Right lung (tissue), 5 donors: ENCODE results near the gene PDZRN3. TPM values are rescaled to one million over a fixed set of nuclear protein-coding genes. Genes with fewer than 3 reads are reported as not detected.
A peak's percentile ranks its signal among the peaks of the same experiment; 100 is the strongest.
"Not testable (repeated sequence)": the region's sequence is repeated elsewhere in the genome, so short reads cannot be mapped to it uniquely, and the experiment has no call there.

Experiments
- DNase-seq, 2 donors: peaks; one replicate each; pipeline ENCODE4 v3.0.0-alpha.2; 2013
- polyA plus RNA-seq, 5 donors: library from polyadenylated mRNA; unstranded; fragments of 120-200 nt; gene quantifications; one replicate each; pipeline versions ENCODE4 v1.2.1 to v1.2.3, GENCODE V29; 2013; ENCODE audit warnings: inconsistent platforms in 1 of 5, low replicate concordance in 1 of 5; ENCODE audit not compliant: insufficient read length in 5 of 5, insufficient read depth in 1 of 5

The PDZRN3 gene
- polyA plus RNA-seq, 5 donors = 54.6 to 83.1 (median 70.1) TPM

- no peak for DNase-seq
These were observed 158.8 kb downstream of the PDZRN3 start for GRCh38 chr3:73465926-73466325.

DNA sequence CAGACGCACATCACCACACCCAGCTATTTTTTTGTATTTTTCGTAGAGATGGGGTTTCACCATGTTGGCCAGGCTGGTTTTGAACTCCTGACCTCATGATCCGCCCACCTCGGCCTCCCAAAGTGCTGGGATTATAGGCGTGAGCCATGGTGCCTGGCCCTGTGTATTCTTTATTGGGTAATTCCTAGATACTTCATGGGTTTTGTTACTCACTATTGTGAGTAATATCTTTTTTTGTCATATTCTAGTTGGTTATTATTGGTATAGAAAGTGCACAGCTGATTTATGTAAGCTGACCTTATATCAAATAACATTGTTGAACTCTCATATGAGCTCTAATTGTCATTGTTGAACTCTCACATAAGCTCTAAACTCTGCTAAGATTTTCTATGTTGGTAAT, 160.6 kb downstream of the PDZRN3 start:
- not testable (repeated sequence) for DNase-seq

DNA sequence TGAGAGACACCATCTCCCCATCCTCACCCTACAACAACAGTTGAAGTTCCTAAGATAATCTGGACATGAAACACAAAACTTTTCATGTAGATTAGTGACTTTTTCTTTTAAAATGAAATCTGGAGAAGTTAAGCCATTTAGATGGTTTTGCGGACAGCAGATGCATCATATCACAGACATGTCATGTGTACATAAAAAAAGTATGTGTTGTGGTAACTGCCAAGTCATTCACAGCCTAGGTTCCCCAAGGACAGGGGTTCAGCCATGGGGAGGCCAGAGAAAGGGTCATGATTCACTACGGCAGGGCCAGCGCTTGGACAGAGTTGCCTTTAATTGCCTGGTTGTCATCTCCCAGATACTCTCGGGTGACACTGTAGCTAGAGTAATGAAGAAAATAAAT, 163.2 kb downstream of the PDZRN3 start:
- peak; percentile 87 for DNase-seq

GRCh38 chr3:73459711-73460110, 165.0 kb downstream of the PDZRN3 start:
- DNase-seq = no peak

DNA sequence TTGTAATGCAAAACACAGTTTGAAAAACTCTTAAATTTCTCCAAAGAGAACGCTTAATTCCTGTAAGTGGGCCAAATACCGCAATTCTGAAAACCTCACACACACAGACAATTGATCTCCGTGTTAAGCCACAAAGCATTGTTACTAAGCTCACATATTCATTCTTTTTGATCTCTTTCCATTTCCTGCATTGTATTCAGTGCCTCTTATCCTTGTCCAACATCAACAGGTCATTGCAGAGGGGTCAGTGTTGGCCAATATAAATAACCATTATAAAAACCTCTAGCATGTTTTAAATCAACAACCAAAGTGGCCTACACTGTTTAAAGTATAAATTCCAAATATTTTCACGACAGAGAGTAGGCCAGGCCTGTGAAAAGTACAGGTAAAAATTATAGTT, 171.1 kb downstream of the PDZRN3 start:
- DNase-seq = peak in 1 of 2 donors; percentile 36

DNA sequence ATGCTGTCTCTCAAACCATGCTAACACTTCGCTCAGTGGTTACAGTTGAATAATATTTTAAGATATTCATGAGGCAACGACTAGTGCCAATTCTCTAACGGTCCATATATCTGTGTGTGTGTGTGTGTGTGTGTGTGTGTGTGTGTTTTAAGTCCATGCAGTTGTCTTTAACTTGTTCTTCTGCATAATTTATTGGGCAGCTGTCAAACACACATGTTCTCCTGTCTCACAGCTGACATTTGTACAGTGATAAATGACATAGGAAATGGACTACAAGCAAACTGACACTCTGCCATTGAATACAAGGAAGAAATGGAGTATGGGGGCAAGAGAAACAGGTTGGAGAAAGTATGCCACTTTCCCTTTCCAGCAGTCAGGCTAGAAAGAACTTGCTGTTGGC, 172.0 kb downstream of the PDZRN3 start:
- no peak for DNase-seq

DNA sequence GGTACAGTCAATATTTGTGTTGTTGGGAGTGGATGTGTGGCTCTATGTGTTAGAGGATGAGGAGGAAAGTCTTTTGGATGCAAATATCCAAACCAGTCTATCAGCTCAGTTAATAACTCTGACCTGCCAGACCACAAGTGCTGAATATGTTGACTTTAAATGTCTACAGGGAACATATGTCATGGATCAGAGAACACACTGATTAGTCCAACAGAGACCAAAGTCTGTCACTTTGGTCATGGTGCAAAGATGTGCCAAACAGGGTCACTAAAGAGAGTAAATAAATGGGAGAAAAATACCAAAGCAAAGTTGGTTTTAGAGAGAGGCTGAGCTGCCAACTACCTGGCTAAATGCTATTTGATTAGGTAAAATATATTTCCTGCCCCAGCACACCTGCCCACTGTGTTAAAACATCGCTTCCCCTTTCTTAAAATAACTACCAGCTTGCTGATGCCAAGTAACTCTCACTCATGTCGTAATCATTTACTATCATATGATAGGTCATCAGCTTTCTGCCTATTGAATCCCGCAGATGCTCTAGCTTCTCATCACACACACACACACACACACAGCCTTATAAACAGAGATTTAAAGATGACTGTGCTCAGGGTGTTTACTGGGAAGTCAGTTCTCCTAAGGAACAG, 173.3 kb downstream of the PDZRN3 start:
- DNase-seq = no peak

- DNase-seq = no peak
These were observed 175.0 kb downstream of the PDZRN3 start for GRCh38 chr3:73449774-73450173.

DNA sequence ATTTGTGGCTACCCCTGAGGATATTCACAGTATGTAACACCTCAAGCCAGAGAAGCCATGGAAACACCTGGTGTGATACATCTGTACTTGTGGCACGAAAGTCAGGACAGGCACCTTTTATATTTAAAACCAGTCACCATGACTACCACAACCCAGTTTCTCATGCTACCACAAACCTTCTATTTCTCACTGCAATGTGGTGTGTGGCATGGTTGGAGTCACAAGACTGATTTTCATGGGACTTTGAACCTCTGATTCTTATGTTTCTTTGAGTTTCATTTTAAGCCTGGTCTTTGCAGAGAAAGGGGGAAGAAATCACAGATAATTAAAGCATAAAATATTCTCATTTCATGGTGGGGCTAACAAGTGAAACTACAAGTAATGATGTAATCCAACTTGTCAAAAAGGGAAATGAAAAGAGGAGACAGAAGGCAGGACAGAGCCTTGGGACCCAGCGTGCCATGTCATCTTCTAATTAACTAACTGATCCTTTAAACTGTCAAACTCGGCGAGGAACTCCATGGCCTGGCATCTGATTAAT, 175.9 kb downstream of the PDZRN3 start:
- DNase-seq = no peak

DNA sequence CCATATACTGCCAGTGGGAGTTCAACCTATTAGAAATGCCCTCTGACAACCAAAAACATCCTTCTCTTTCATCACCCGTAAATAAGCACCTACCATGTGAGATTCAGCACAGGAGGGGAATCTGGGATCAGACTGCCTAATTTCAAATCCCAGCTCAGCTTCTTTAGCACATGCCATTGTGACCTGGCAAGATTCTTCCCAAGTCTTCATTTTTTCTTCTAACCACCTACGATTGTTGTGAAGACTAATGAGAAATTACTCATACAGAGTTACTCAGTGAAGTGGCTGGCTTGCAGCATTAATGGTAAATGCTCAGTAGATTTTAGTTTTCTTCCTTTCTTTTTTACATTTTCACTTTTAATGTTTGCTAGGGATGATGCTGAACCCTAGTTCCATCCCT, 176.7 kb downstream of the PDZRN3 start:
- DNase-seq = no peak

DNA sequence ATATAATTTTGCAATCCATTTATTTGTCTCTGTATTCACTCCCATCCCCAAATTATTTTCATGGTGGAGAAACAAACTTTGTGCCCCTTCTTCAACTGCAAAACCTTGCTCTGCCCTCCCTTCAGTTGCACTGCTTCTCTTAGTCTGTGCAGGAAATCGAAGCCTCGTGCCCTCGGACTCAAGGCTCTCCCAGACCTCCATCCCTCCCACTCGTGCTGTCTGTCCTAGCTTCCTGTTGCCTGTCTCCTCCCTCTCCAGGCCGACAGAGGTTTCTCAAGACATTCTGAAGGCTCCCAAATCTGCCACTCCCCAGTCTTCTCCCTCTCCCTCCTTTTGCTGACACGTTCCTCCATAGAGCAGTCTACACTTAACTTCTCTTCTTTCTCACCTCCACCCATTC, 177.6 kb downstream of the PDZRN3 start:
- no peak for DNase-seq

DNA sequence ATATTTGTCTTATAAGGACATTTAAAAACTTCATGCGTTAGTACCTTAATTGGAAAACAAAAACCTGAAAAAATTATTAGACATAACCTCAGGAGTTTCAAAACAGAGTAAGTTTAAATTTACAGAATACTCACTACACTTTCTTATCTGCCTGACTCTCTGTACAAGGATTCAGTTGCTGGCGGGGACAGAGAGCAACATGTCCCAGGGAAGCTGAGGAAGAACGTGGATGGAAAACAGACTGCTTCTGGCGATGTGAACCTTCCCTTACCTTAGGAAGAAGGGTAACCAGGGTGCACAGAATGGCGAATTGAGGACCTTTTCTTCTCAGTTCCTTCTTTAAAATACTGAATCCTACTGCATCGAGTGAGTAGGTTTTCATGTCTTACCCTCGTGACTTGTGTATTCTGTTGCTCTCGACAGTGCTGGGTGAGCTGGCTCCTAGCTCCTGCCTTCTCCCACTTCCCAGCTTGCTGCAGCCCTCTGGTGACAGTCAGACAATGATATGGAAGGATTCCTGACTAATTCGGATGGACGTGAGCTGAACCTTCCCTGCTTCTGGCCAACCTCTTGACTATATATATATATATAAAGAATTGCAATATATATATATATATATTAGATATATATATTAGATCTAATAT, 178.2 kb downstream of the PDZRN3 start:
- no peak for DNase-seq

- DNase-seq = no peak
These were observed 181.9 kb downstream of the PDZRN3 start for GRCh38 chr3:73442886-73443285.

GRCh38 chr3:73442152-73442551, 182.6 kb downstream of the PDZRN3 start:
- DNase-seq = no peak

- no peak for DNase-seq
These were observed 186.9 kb downstream of the PDZRN3 start for GRCh38 chr3:73437828-73438227.

DNA sequence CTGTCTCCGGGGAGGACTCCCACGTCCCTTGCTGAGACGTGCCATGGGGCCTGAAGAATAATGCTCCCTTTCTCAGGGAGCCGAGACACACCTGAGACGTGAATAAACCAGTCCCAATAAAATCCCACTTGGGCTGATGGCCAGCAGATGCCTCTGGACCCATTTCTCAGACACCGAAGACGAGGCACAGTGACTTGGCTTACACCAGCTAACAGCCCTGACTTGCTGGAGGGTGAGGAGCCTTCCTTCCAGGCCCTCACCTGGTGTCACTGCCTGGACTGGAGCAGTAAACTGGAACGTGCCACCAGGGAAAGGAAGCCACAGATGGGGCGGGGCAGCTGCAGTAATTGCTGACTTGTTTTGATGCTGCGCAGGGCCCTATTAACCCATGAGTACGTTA, 189.7 kb downstream of the PDZRN3 start:
- DNase-seq = no peak

- no peak for DNase-seq
These were observed 191.1 kb downstream of the PDZRN3 start for GRCh38 chr3:73433687-73434086.

- DNase-seq = no peak
These were observed 191.7 kb downstream of the PDZRN3 start for GRCh38 chr3:73433079-73433478.

DNA sequence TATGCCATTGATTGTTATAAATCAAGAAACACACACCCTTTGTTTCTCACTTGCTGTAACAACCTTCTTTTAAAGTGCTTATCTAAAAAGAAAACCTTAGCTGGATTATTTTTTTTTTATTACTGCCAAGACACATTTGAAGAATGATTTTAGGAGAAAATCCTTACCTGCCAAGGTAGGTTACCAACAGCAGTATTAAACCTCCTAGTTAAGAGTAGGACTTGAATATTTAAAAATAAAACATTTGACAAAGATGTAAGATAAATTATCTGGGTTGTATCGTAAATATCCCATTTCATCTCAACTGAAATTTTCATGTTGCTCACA, 192.1 kb downstream of the PDZRN3 start:
- no peak for DNase-seq

DNA sequence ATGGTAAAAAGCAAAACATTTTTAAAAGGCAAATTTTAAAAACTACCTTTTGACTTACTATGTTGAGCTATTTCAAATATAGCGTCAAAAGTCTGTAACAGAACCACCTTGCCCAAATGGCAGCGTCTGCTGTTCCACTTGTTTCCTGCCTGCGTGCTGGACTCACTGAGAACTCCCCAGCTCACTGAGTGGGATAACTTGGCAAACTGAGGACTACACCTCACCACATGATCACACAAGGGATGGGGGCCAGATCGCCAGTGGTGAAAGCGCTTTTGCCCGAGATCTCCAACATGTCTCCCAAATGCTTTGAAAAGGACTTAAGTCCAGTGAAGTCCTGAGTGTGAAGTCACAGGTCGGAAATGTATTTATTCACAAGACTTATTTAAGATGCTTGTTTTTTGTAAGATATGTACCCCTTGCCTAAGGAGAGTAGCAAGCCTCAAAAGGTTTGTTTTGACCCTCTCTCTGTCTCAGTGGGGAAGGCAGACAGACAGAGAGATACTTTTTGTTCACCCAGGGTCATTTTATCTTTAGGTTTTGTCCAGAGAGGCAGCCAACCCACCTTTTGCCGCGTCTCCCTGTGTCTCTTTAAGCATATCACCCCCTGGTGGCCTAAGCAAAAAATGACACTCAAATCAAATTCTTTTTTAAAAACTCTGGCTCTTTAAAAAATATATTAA, 192.6 kb downstream of the PDZRN3 start:
- DNase-seq = no peak

DNA sequence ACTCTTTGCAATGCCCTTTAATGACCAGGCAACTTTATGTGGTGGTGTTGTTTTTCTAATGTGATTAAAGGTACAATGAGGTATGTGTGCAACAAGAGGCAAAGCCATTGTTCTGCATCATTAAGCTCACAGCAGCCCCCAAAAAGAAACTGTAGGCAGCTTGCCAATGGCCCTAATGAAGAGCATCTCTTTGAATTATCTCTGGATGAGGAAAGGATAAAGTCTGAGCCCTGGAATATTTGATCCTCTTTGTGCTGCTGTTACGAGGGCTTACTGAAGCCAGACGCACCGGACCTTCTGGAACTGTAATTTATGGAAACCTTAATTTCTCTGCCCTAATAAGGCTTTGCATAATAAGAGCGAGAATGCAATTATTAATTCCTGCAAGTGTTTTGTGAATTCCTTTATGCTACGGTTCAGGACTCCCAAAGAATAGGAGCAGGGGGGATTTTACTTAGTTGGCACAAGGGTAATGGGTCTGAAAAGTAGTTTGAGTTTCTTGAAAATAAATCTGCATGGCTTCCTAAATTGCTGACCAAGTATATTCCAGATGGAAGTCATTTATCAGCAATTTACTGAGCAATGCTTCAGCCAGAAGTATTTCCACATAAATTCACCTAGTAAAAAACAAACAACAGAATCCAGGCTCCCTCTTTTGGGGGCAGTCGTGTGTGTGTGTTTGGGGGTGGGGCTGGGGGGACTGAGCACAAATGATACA, 193.4 kb downstream of the PDZRN3 start:
- DNase-seq = no peak

DNA sequence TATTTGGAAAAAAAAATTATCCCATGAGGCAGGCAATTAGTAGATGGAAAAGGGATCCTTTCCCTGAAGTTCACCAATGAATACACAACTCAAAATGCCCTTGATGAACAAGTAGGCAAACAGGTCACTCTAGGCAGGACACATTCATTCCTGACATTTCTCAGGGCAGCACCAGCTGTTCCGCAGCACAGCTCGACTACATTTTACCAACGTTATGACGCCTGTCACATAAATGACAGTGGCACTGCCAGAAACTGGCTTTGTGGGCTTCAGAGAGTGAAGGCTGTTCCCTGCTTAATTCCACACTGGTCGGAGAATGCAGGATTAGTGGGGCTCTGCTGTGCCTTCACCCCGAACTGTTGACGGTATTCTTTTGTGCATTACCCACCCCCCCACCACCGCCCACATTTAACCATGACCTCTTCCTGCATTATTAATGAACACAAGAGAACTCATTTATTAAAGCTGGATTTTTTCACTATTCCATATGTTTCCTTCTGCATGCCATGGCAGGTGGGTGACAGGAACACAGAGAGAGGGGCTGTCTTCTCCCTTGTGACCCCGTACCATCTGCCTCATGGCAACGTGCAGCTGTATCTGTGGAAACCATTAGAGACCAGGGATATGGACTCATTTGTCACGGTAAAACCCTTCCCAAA, 197.6 kb downstream of the PDZRN3 start:
- no peak for DNase-seq
